HepG2 (cell line): Measurements from ENCODE around the gene PFDN1.

Experiments
- CEBPB ChIP-seq: IDR thresholded peaks from 2 replicates; pipeline ENCODE4 v1.6.1; 2011; ENCODE audit warnings: low read depth, low read length, improper control_type of control experiment, borderline replicate concordance
- GABPB1 ChIP-seq: IDR thresholded peaks from 2 replicates; pipeline ENCODE4 v1.6.1; 2016; ENCODE audit warnings: mild to moderate bottlenecking, missing genetic modification reagents, moderate library complexity, missing compliant biosample characterization
- HDAC2 ChIP-seq: sonication (generic); formaldehyde crosslinking; IDR thresholded peaks from 2 replicates; pipeline ENCODE4 v1.4.0; 2020; ENCODE audit warnings: missing genetic modification reagents
- HNRNPUL1 ChIP-seq: fragments of 200-400 bp; formaldehyde crosslinking; IDR thresholded peaks from 2 replicates; pipeline ENCODE4 v1.6.1; 2017; ENCODE audit warnings: low read depth, mild to moderate bottlenecking, low read length, moderate library complexity
- IRF2 ChIP-seq: IDR thresholded peaks from 2 replicates; pipeline ENCODE4 v1.6.1; 2018; ENCODE audit warnings: missing genetic modification reagents, missing compliant biosample characterization
- PHB2 ChIP-seq: fragments of 450-650 bp; IDR thresholded peaks from 2 replicates; pipeline ENCODE4 v1.6.1; 2018; ENCODE audit not compliant: partially characterized antibody
- POLR2A ChIP-seq, 2 experiments: IDR thresholded peaks; 2 replicates each; pipeline ENCODE4 v1.6.1; 2011; ENCODE audit warnings: low read depth in 2 of 2, low read length in 2 of 2, mild to moderate bottlenecking in 1 of 2, moderate library complexity in 1 of 2; ENCODE audit not compliant: insufficient read depth in 1 of 2
- RAD51 ChIP-seq: fragments of 450-650 bp; IDR thresholded peaks from 2 replicates; pipeline ENCODE4 v1.6.1; 2016; ENCODE audit warnings: borderline replicate concordance
- REST ChIP-seq, 2 experiments: IDR thresholded peaks; 2 replicates each; pipeline ENCODE4 v1.6.1; 2011 to 2012; ENCODE audit warnings: low read length in 2 of 2, borderline replicate concordance in 1 of 2, low read depth in 1 of 2, mild to moderate bottlenecking in 1 of 2, moderate library complexity in 1 of 2
- RFXANK ChIP-seq: IDR thresholded peaks from 2 replicates; pipeline ENCODE4 v1.6.1; 2016
- TRIM24 ChIP-seq: sonication (generic); formaldehyde crosslinking; IDR thresholded peaks from 2 replicates; pipeline ENCODE4 v1.8.0; 2022; ENCODE audit warnings: mild to moderate bottlenecking, missing genetic modification reagents
- ZSCAN30 ChIP-seq: sonication (generic); formaldehyde crosslinking; IDR thresholded peaks from 2 replicates; pipeline ENCODE4 v1.5.0; 2020; ENCODE audit warnings: mild to moderate bottlenecking, missing genetic modification reagents
- TF ChIP-seq, protein P1 (sequence below): IDR thresholded peaks from 2 replicates; pipeline ENCODE4 v1.6.1; 2012; ENCODE audit warnings: low read depth, low read length, improper control_type of control experiment

DNA sequence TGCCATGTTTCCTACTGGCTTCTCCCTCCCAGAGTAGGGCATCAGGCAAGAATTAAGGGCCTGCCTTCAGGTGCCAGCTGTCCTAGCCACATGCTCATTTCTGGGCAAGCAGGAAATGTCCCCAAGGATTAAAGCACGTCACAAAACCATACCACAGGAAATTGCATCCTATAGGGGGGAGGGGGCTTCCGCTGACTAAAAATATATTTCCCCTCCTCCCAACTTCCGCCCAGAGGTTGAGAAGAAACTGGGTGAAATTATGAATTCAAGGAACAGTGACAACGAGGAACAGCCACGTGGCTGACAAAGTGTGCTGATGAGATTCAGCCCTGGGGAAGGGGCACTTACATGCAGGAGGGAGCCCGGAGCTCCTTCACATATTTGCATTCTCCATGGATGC is 39.4 kb upstream of the PFDN1 start:
- TF ChIP-seq IRF2 (CRISPR knock-in tag), result no peak
- TF ChIP-seq PHB2, result no peak
- TF ChIP-seq HNRNPUL1, result no peak
- no peak for TF ChIP-seq RFXANK (CRISPR knock-in tag)
- TF ChIP-seq, protein P1, sequence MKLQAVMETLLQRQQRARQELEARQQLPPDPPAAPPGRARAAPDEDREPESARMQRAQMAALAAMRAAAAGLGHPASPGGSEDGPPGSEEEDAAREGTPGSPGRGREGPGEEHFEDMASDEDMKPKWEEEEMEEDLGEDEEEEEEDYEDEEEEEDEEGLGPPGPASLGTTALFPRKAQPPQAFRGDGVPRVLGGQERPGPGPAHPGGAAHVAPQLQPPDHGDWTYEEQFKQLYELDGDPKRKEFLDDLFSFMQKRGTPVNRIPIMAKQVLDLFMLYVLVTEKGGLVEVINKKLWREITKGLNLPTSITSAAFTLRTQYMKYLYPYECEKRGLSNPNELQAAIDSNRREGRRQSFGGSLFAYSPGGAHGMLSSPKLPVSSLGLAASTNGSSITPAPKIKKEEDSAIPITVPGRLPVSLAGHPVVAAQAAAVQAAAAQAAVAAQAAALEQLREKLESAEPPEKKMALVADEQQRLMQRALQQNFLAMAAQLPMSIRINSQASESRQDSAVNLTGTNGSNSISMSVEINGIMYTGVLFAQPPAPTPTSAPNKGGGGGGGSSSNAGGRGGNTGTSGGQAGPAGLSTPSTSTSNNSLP, result no peak
- TF ChIP-seq TRIM24 (CRISPR knock-in tag), result no peak
- TF ChIP-seq REST (IDR thresholded peaks at IDR 0.05; ENCODE audit: borderline replicate concordance in 1 of 2, low read depth in 1 of 2, low read length in 2 of 2), result no peak
- no peak for TF ChIP-seq GABPB1 (CRISPR knock-in tag)
- TF ChIP-seq ZSCAN30, result no peak
- no peak for TF ChIP-seq HDAC2
- no peak for TF ChIP-seq CEBPB
- TF ChIP-seq POLR2A (IDR thresholded peaks at IDR 0.05; ENCODE audit: insufficient read depth in 1 of 2, low read depth in 2 of 2, low read length in 2 of 2), result no peak
- TF ChIP-seq RAD51, result no peak
